Endodermal cell (in vitro differentiated cells): ENCODE measurements around the gene CORO2A. TPM values are rescaled to one million over a fixed set of nuclear protein-coding genes. Genes with fewer than 3 reads are reported as not detected.
A peak's percentile ranks its signal among the peaks of the same experiment; 100 is the strongest.

Experiments
- DNase-seq: peaks from one replicate; pipeline ENCODE4 v3.0.0-alpha.2; 2017
- H3K27ac ChIP-seq: 2 replicates; pipeline ENCODE4 v1.5.1; 2013; ENCODE audit warnings: mild to moderate bottlenecking, low read depth, low read length, moderate library complexity
- H3K27me3 ChIP-seq: 2 replicates; pipeline ENCODE4 v1.6.1; 2013; ENCODE audit warnings: mild to moderate bottlenecking, low read length, moderate library complexity; ENCODE audit not compliant: insufficient read depth, control insufficient read depth, poor library complexity, severe bottlenecking
- H3K36me3 ChIP-seq: 2 replicates; pipeline ENCODE4 v1.7.0; 2013; ENCODE audit warnings: mild to moderate bottlenecking, low read length, moderate library complexity; ENCODE audit not compliant: control insufficient read depth, insufficient read depth
- H3K4me1 ChIP-seq: one replicate; pipeline ENCODE4 v1.7.0; 2013; ENCODE audit warnings: low read length; ENCODE audit not compliant: control insufficient read depth, insufficient read depth
- H3K4me3 ChIP-seq: 2 replicates; pipeline ENCODE4 v1.5.1; 2013; ENCODE audit warnings: mild to moderate bottlenecking, low read length, moderate library complexity
- H3K9ac ChIP-seq: 2 replicates; pipeline ENCODE4 v1.6.1; 2013; ENCODE audit warnings: mild to moderate bottlenecking, low read length, moderate library complexity; ENCODE audit not compliant: poor library complexity, severe bottlenecking; ENCODE audit errors: extremely low read depth
- H3K9me3 ChIP-seq: 2 replicates; pipeline ENCODE4 v1.6.1; 2013; ENCODE audit warnings: mild to moderate bottlenecking, low read length, moderate library complexity; ENCODE audit not compliant: control insufficient read depth
- H3K27ac Mint-ChIP-seq: 2 replicates; pipeline ENCODE4 v1.8.0; 2020; ENCODE audit warnings: mixed read lengths
- H3K27me3 Mint-ChIP-seq: 2 replicates; pipeline ENCODE4 v1.8.0; 2021; ENCODE audit warnings: mild to moderate bottlenecking, mixed read lengths; ENCODE audit not compliant: insufficient read depth
- H3K36me3 Mint-ChIP-seq: 2 replicates; pipeline ENCODE4 v1.8.0; 2020; ENCODE audit warnings: low read depth, mixed read lengths
- H3K4me1 Mint-ChIP-seq: 2 replicates; pipeline ENCODE4 v1.8.0; 2020; ENCODE audit warnings: mixed read lengths
- H3K4me3 Mint-ChIP-seq: 2 replicates; pipeline ENCODE4 v1.8.0; 2020; ENCODE audit warnings: mild to moderate bottlenecking, moderate library complexity, mixed read lengths
- H3K9me3 Mint-ChIP-seq: 2 replicates; pipeline ENCODE4 v1.8.0; 2020; ENCODE audit warnings: mild to moderate bottlenecking, mixed read lengths
- WGBS, 2 experiments: methylation state at CpG; one replicate each; pipeline versions ENCODE4 v1.1.5 to v1.1.7; 2013; ENCODE audit warnings: missing lambda C conversion rate in 2 of 2, mixed read lengths in 1 of 2; ENCODE audit not compliant: insufficient coverage in 1 of 2, insufficient read length in 1 of 2; 5-methylcytosine and 5-hydroxymethylcytosine counted together
- total RNA-seq, 2 donors: library from RNA; stranded (reverse); fragmentation: NEBNext Ultra II Directional in 1 of 2; extraction: Animal tissue kit (Norgen Biotek cat#: 25700) in 1 of 2; gene quantifications; 2 replicates in 1 of 2; 3 replicates in 1 of 2; pipeline ENCODE4 v1.2.1, GENCODE V29; 2021
- TF ChIP-seq, protein P1 (sequence below): fragments of 200-600 bp; sonication (generic); conservative IDR thresholded peaks from 2 replicates; pipeline ENCODE4 v1.5.0; 2021; ENCODE audit warnings: antibody characterized with exemption, mild to moderate bottlenecking

CORO2A gene
- total RNA-seq, 2 donors from 2014 or later: 21.0 to 22.8 TPM

DNA sequence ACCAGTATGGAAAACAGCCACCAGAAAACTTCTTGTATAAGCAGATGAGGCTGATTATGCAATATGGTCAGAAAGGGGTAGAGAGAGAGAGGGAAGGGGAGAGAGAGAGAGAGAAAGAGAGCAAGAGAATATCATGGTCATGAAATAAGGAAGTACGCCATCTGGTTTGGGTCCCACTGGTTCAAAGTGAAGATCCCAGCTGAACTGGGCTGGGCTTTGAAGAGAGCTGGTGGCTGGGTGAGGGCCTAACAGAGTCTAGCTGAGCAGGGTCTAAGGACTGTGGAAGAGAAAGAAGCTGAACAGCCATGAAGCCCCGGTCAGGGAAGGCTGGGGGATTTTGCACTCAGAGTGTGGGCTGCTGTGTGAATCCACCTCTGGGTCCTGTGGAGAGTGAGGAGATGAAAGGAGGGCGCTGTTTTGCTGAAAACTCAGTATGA, 88.0 kb downstream of the CORO2A start:
- H3K9me3 Mint-ChIP-seq: no peaks in the 10 kb centered on the region
- Histone ChIP-seq H3K4me3 (no peak overlapping the region), H3K27ac (no peak overlapping the region), H3K27me3 (no peaks in the 10 kb centered on the region), H3K4me1 (peaks cover 2% of the 10 kb centered on the region), H3K36me3 (no peaks in the 10 kb centered on the region), H3K9ac (no peak overlapping the region), H3K9me3 (no peaks in the 10 kb centered on the region)
- H3K4me3 Mint-ChIP-seq: no peak overlapping the region
- TF ChIP-seq, protein P1, sequence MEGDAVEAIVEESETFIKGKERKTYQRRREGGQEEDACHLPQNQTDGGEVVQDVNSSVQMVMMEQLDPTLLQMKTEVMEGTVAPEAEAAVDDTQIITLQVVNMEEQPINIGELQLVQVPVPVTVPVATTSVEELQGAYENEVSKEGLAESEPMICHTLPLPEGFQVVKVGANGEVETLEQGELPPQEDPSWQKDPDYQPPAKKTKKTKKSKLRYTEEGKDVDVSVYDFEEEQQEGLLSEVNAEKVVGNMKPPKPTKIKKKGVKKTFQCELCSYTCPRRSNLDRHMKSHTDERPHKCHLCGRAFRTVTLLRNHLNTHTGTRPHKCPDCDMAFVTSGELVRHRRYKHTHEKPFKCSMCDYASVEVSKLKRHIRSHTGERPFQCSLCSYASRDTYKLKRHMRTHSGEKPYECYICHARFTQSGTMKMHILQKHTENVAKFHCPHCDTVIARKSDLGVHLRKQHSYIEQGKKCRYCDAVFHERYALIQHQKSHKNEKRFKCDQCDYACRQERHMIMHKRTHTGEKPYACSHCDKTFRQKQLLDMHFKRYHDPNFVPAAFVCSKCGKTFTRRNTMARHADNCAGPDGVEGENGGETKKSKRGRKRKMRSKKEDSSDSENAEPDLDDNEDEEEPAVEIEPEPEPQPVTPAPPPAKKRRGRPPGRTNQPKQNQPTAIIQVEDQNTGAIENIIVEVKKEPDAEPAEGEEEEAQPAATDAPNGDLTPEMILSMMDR: no peak
- no peaks in the 10 kb centered on the region for H3K27me3 Mint-ChIP-seq
- 91 to 100% methylated on average over 2 to 3 of the region's 3 CpGs for WGBS, 2 experiments
- peaks cover 17% of the 10 kb centered on the region for H3K4me1 Mint-ChIP-seq
- H3K36me3 Mint-ChIP-seq: no peaks in the 10 kb centered on the region
- no peak overlapping the region for H3K27ac Mint-ChIP-seq
- peak; percentile 27 for DNase-seq

DNA sequence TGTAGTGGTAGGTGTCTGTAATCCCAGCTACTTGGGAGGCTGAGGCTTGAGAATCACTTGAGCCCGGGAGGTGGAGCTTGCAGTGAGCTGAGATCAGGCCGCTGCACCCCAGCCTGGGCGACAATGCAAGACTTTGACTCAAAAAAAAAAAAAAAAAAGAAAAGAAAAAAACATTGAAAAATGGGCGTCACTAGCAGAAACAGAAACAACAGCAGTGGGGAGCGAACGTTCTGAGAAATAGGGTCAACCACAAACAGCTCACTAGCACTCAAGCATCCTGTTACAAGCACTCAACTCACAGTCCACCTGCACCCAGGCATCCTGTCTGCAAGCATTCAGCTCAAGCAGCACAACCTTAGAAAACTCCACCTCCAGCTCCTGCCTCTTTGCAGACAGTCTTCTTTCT, 90.6 kb downstream of the CORO2A start:
- Mint-ChIP-seq H3K27me3 (no peaks in the 10 kb centered on the region), H3K9me3 (no peaks in the 10 kb centered on the region), H3K4me3 (no peak overlapping the region), H3K36me3 (no peaks in the 10 kb centered on the region), H3K4me1 (peaks cover 14% of the 10 kb centered on the region), H3K27ac (no peak overlapping the region)
- TF ChIP-seq, protein P1: no peak
- 55 to 58% methylated on average over 4 to 6 of the region's 6 CpGs for WGBS, 2 experiments
- Histone ChIP-seq H3K27ac (no peak overlapping the region), H3K4me1 (peaks cover 3% of the 10 kb centered on the region), H3K9ac (no peak overlapping the region), H3K27me3 (no peaks in the 10 kb centered on the region), H3K36me3 (no peaks in the 10 kb centered on the region), H3K4me3 (no peak overlapping the region), H3K9me3 (no peaks in the 10 kb centered on the region)
- DNase-seq: peak; percentile 54

DNA sequence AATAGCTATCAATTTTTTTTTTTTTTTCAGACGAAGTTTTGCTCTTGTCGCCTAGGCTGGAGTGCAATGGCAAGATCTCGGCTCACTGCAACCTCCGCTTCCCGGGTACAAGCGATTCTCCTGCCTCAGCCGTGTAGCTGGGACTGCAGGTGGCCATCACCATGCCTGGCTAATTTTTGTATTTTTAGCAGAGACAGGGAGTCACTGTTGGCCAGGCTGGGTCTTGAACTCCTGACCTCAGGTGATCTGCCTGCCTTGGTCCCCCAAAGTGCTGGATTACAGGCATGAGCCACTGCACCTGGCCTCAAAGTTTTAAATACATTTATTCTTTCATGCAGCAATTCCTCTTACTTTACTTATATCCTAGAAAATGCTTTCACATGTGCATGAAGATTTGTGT, 91.0 kb downstream of the CORO2A start:
- Mint-ChIP-seq H3K4me3 (no peak overlapping the region), H3K36me3 (no peaks in the 10 kb centered on the region), H3K4me1 (peaks cover 14% of the 10 kb centered on the region), H3K27ac (no peak overlapping the region), H3K27me3 (no peaks in the 10 kb centered on the region), H3K9me3 (no peaks in the 10 kb centered on the region)
- TF ChIP-seq, protein P1: no peak
- Histone ChIP-seq H3K27me3 (no peaks in the 10 kb centered on the region), H3K27ac (no peak overlapping the region), H3K9me3 (no peaks in the 10 kb centered on the region), H3K36me3 (no peaks in the 10 kb centered on the region), H3K4me3 (no peak overlapping the region), H3K9ac (no peak overlapping the region), H3K4me1 (peaks cover 3% of the 10 kb centered on the region)
- peak; percentile 26 for DNase-seq
- 88 to 100% methylated on average over 5 to 7 of the region's 7 CpGs for whole genome bisulfite sequencing, 2 experiments
